SK-N-SH treated with all-trans-retinoic acid at 6 μM for 48 hours (cell line): ENCODE measurements around the gene CTH.

Experiments used
- ZFP3 ChIP-seq: fragments of 250-450 bp; sonication (Bioruptor Pico); IDR thresholded peaks from 2 replicates; pipeline ENCODE4 v1.5.0; 2020; ENCODE audit warnings: mild to moderate bottlenecking, moderate library complexity
- TF ChIP-seq, protein P1 (sequence below): fragments of 250-450 bp; sonication (Bioruptor Pico); IDR thresholded peaks from 2 replicates; pipeline ENCODE4 v1.8.0; 2020; ENCODE audit warnings: mild to moderate bottlenecking, moderate library complexity, borderline replicate concordance

DNA sequence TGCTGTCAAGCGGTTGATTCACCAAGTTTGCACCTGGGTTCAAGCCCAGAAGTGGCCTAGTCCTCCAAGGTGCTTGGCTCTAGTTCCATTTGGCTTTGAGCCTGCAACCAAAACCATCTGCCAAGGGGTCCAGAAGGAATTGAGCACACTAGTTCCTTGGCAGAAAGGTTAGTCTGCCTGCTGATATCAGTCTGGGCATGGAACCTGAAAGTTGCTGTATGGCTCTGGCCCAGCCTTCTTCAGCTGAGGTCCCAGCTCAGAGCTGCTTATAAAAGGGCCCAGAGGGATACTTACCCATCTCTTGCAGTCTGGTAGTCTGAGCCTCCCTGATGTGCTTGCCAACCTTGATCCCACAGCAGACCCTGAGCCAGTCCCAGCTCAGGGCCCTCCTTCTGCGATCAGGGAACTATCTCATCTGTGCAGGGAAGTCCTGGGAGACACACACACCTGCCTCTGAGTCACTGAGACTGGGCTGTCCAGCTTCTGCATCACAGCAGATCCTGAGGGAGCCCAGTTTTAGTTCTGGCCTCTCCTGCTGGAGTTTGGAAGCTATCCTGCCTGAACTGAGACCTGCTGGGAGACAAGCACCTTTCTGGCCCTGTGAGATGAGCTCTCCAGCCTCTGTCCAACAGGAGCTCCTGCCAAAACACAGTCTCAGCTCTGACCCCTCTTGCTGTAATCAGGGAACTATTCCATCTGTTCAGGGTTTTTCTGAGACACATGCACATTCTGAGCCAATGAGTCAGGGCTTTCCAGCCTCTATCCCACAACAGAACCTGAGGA is 75.8 kb downstream of the CTH start:
- TF ChIP-seq ZFP3 (CRISPR knock-in tag) = no peak
- TF ChIP-seq, protein P1, sequence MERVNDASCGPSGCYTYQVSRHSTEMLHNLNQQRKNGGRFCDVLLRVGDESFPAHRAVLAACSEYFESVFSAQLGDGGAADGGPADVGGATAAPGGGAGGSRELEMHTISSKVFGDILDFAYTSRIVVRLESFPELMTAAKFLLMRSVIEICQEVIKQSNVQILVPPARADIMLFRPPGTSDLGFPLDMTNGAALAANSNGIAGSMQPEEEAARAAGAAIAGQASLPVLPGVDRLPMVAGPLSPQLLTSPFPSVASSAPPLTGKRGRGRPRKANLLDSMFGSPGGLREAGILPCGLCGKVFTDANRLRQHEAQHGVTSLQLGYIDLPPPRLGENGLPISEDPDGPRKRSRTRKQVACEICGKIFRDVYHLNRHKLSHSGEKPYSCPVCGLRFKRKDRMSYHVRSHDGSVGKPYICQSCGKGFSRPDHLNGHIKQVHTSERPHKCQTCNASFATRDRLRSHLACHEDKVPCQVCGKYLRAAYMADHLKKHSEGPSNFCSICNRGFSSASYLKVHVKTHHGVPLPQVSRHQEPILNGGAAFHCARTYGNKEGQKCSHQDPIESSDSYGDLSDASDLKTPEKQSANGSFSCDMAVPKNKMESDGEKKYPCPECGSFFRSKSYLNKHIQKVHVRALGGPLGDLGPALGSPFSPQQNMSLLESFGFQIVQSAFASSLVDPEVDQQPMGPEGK (CRISPR knock-in tag) = no peak
